H9 (cell line): ENCODE results near the gene DNAH8. TPM values are rescaled to one million over a fixed set of nuclear protein-coding genes. Genes with fewer than 3 reads are reported as not detected.

Experiments used
- DNase-seq: peaks from one replicate; pipeline ENCODE4 v3.0.0-alpha.2; 2017
- H2AFZ ChIP-seq: one replicate; pipeline ENCODE4 v1.6.1; 2013; ENCODE audit warnings: mild to moderate bottlenecking, low read length, control low read depth, moderate library complexity
- H2AK5ac ChIP-seq: 2 replicates; pipeline ENCODE4 v1.6.1; 2013; ENCODE audit warnings: low read length, control low read depth, mixed read lengths; ENCODE audit not compliant: insufficient read length
- H2BK120ac ChIP-seq: one replicate; pipeline ENCODE4 v1.6.1; 2013; ENCODE audit warnings: low read depth, mild to moderate bottlenecking, low read length, control low read depth, inconsistent platforms; ENCODE audit not compliant: poor library complexity, severe bottlenecking
- H2BK12ac ChIP-seq: 2 replicates; pipeline ENCODE4 v1.6.1; 2013; ENCODE audit warnings: low read length, control low read depth, mixed read lengths, low read depth; ENCODE audit not compliant: insufficient read length
- H2BK15ac ChIP-seq: 2 replicates; pipeline ENCODE4 v1.6.1; 2013; ENCODE audit warnings: low read depth, low read length, control low read depth
- H2BK20ac ChIP-seq: one replicate; pipeline ENCODE4 v1.6.1; 2013; ENCODE audit warnings: low read depth, mild to moderate bottlenecking, low read length, control low read depth, inconsistent platforms; ENCODE audit not compliant: poor library complexity, severe bottlenecking
- H2BK5ac ChIP-seq: 2 replicates; pipeline ENCODE4 v1.6.1; 2013; ENCODE audit warnings: low read length, control low read depth, mixed read lengths; ENCODE audit not compliant: insufficient read length
- H3K14ac ChIP-seq: 2 replicates; pipeline ENCODE4 v1.6.1; 2013; ENCODE audit warnings: low read length, control low read depth; ENCODE audit not compliant: insufficient read depth
- H3K18ac ChIP-seq: 2 replicates; pipeline ENCODE4 v1.6.1; 2013; ENCODE audit warnings: low read depth, mild to moderate bottlenecking, mixed read lengths, low read length, control low read depth; ENCODE audit not compliant: insufficient read length
- H3K23ac ChIP-seq: 2 replicates; pipeline ENCODE4 v1.6.1; 2013; ENCODE audit warnings: low read length, control low read depth, mixed read lengths, low read depth; ENCODE audit not compliant: insufficient read length
- H3K23me2 ChIP-seq: 2 replicates; pipeline ENCODE4 v1.6.1; 2013; ENCODE audit warnings: low read depth, mild to moderate bottlenecking, mixed read lengths, low read length, control low read depth; ENCODE audit not compliant: insufficient read length, poor library complexity, severe bottlenecking
- H3K27ac ChIP-seq: 2 replicates; pipeline ENCODE4 v1.5.1; 2013; ENCODE audit warnings: low read length, control low read depth, mixed read lengths, low read depth; ENCODE audit not compliant: insufficient read length
- H3K27me3 ChIP-seq: 2 replicates; pipeline ENCODE4 v1.6.1; 2013; ENCODE audit warnings: low read length, control low read depth, inconsistent platforms; ENCODE audit not compliant: insufficient read depth
- H3K4ac ChIP-seq: 2 replicates; pipeline ENCODE4 v1.6.1; 2013; ENCODE audit warnings: low read depth, mild to moderate bottlenecking, control low read depth, inconsistent platforms, low read length, moderate library complexity
- H3K4me1 ChIP-seq: 2 replicates; pipeline ENCODE4 v1.6.1; 2013; ENCODE audit warnings: low read length, control low read depth, inconsistent platforms; ENCODE audit not compliant: insufficient read depth
- H3K4me2 ChIP-seq: 2 replicates; pipeline ENCODE4 v1.6.1; 2013; ENCODE audit warnings: low read length, control low read depth, mixed read lengths; ENCODE audit not compliant: insufficient read length, insufficient read depth
- H3K56ac ChIP-seq: 2 replicates; pipeline ENCODE4 v1.6.1; 2013; ENCODE audit warnings: low read depth, mild to moderate bottlenecking, mixed read lengths, low read length, control low read depth; ENCODE audit not compliant: insufficient read length
- H3K79me1 ChIP-seq: 2 replicates; pipeline ENCODE4 v1.6.1; 2013; ENCODE audit warnings: low read depth, mild to moderate bottlenecking, moderate library complexity, low read length, control low read depth, inconsistent platforms; ENCODE audit not compliant: insufficient read depth, poor library complexity, severe bottlenecking
- H3K79me2 ChIP-seq: 2 replicates; pipeline ENCODE4 v1.6.1; 2013; ENCODE audit warnings: low read length, control low read depth, inconsistent platforms; ENCODE audit not compliant: insufficient read depth
- H3K9ac ChIP-seq: 2 replicates; pipeline ENCODE4 v1.6.1; 2013; ENCODE audit warnings: low read length, control low read depth, mixed read lengths; ENCODE audit not compliant: insufficient read length; ENCODE audit errors: extremely low read depth
- H3K9me3 ChIP-seq: one replicate; pipeline ENCODE4 v1.6.1; 2013; ENCODE audit warnings: low read depth, low read length, inconsistent platforms; ENCODE audit not compliant: control insufficient read depth
- H3T11ph ChIP-seq: one replicate; pipeline ENCODE4 v1.6.1; 2013; ENCODE audit warnings: mild to moderate bottlenecking, low read length, control low read depth, inconsistent platforms
- H4K20me1 ChIP-seq: one replicate; pipeline ENCODE4 v1.6.1; 2013; ENCODE audit not compliant: control insufficient read depth, insufficient read length, insufficient read depth
- H4K5ac ChIP-seq: 2 replicates; pipeline ENCODE4 v1.6.1; 2013; ENCODE audit warnings: low read depth, mild to moderate bottlenecking, mixed read lengths, low read length, control low read depth; ENCODE audit not compliant: insufficient read length
- H4K8ac ChIP-seq: replicated peaks from 2 replicates; pipeline ENCODE4 v1.6.1; 2013; ENCODE audit warnings: low read length, control low read depth, mixed read lengths, low read depth; ENCODE audit not compliant: insufficient read length
- H4K91ac ChIP-seq: 2 replicates; pipeline ENCODE4 v1.6.1; 2013; ENCODE audit warnings: low read depth, mild to moderate bottlenecking, moderate library complexity, mixed read lengths, low read length, control low read depth; ENCODE audit not compliant: insufficient read length
- H3K27ac Mint-ChIP-seq, 3 experiments: 2 replicates in 2 of 3; 3 replicates in 1 of 3; pipeline ENCODE4 v1.8.0; 2020 to 2021; ENCODE audit warnings: mixed read lengths in 3 of 3, mild to moderate bottlenecking in 1 of 3, moderate library complexity in 1 of 3
- H3K27me3 Mint-ChIP-seq: 2 replicates; pipeline ENCODE4 v1.8.0; 2021; ENCODE audit warnings: low read depth, mild to moderate bottlenecking, moderate library complexity, mixed read lengths
- H3K36me3 Mint-ChIP-seq, 3 experiments: 2 replicates in 2 of 3; 3 replicates in 1 of 3; pipeline ENCODE4 v1.8.0; 2020 to 2021; ENCODE audit warnings: low read depth in 3 of 3, mixed read lengths in 3 of 3; ENCODE audit not compliant: insufficient read depth in 1 of 3
- H3K4me1 Mint-ChIP-seq, 2 experiments: 2 replicates each; pipeline ENCODE4 v1.8.0; 2020; ENCODE audit warnings: mixed read lengths in 2 of 2
- H3K4me3 Mint-ChIP-seq, 2 experiments: 2 replicates in 1 of 2; 3 replicates in 1 of 2; pipeline ENCODE4 v1.8.0; 2020 to 2021; ENCODE audit warnings: mild to moderate bottlenecking in 2 of 2, mixed read lengths in 2 of 2, moderate library complexity in 1 of 2
- H3K9me3 Mint-ChIP-seq, 2 experiments: 2 replicates in 1 of 2; 3 replicates in 1 of 2; pipeline ENCODE4 v1.8.0; 2020; ENCODE audit warnings: mild to moderate bottlenecking in 2 of 2, mixed read lengths in 2 of 2, moderate library complexity in 1 of 2
- CTCF ChIP-seq: fragments of 200-600 bp; sonication (generic); conservative IDR thresholded peaks from 3 replicates; pipeline ENCODE4 v1.8.0; 2021; ENCODE audit warnings: antibody characterized with exemption, mild to moderate bottlenecking
- whole genome bisulfite sequencing: extraction: QIAGEN DNeasy Blood & Tissue Kit; methylation state at CpG from one replicate; pipeline ENCODE4 v1.1.7; 2013; ENCODE audit warnings: missing lambda C conversion rate, low lambda C conversion rate, mixed read lengths; ENCODE audit not compliant: insufficient read length; ENCODE audit errors: extremely low coverage; 5-methylcytosine and 5-hydroxymethylcytosine counted together
- total RNA-seq: library from RNA; stranded (reverse); gene quantifications from 2 replicates; pipeline ENCODE4 v1.2.1, GENCODE V29; 2021

Gene DNAH8
- total RNA-seq, 1 experiment from 2014 or later, result not detected

GRCh38 chr6:38671885-38672467 lies 43.1 kb upstream of the DNAH8 start:
- no peak overlapping the region for H2BK12ac ChIP-seq
- H3K4me1 ChIP-seq, result no peaks in the 10 kb centered on the region
- H3K27ac ChIP-seq, result no peak overlapping the region
- no peak overlapping the region for H2AFZ ChIP-seq
- H3K4ac ChIP-seq, result no peak overlapping the region
- no peak overlapping the region for H2BK5ac ChIP-seq
- H3K23ac ChIP-seq, result no peak overlapping the region
- WGBS, result no CpG with 5 or more reads among the region's 2 CpGs
- no peaks in the 10 kb centered on the region for H4K20me1 ChIP-seq
- H3T11ph ChIP-seq, result no peak overlapping the region
- H4K91ac ChIP-seq, result no peak overlapping the region
- H2BK15ac ChIP-seq, result no peak overlapping the region
- Mint-ChIP-seq H3K4me3 (no peak overlapping the region), H3K36me3 (peaks cover 16 to 23% (median 23%) of the 10 kb centered on the region in 3 experiments; a peak in 5 of 7 replicates), H3K27me3 (no peaks in the 10 kb centered on the region), H3K4me1 (peaks cover 0 to 2% of the 10 kb centered on the region in 2 experiments; a peak in 1 of 4 replicates), H3K9me3 (peaks cover 3 to 6% of the 10 kb centered on the region in 2 experiments; a peak in 3 of 5 replicates), H3K27ac (no peak overlapping the region)
- peak; percentile 82 for TF ChIP-seq CTCF
- H2AK5ac ChIP-seq, result no peak overlapping the region
- H2BK120ac ChIP-seq, result no peak overlapping the region
- no peak overlapping the region for H3K14ac ChIP-seq
- H4K8ac ChIP-seq, result no peak overlapping the region
- no peak overlapping the region for H3K56ac ChIP-seq
- H3K79me2 ChIP-seq, result no peaks in the 10 kb centered on the region
- H4K5ac ChIP-seq, result no peak overlapping the region
- H3K23me2 ChIP-seq, result no peaks in the 10 kb centered on the region
- H3K9me3 ChIP-seq, result no peaks in the 10 kb centered on the region
- peak; percentile 33 for DNase-seq
- H3K9ac ChIP-seq, result no peak overlapping the region
- H3K79me1 ChIP-seq, result no peaks in the 10 kb centered on the region
- H2BK20ac ChIP-seq, result no peak overlapping the region
- H3K4me2 ChIP-seq, result no peak overlapping the region
- no peak overlapping the region for H3K18ac ChIP-seq
- no peaks in the 10 kb centered on the region for H3K27me3 ChIP-seq
